DND-41 (cell line): Measurements from ENCODE around the gene TMED10.

Source experiments
- ATAC-seq: fragments of 200-7000 bp; cut with Tn5 transposase; 3 replicates; pipeline ENCODE4 v1.9.1; 2021; ENCODE audit warnings: low read depth; ENCODE audit not compliant: insufficient read depth
- DNase-seq: peaks from one replicate; pipeline ENCODE4 v3.0.0-alpha.2; 2020
- H2AFZ ChIP-seq: 2 replicates; pipeline ENCODE4 v1.6.0; 2012; ENCODE audit warnings: low read depth, low read length
- H3K27ac ChIP-seq: 2 replicates; pipeline ENCODE4 v1.5.1; 2012; ENCODE audit warnings: low read length, inconsistent platforms
- H3K27me3 ChIP-seq: fragments of 200-600 bp; sonication (generic); 2 replicates; pipeline ENCODE4 v1.6.0; 2012; ENCODE audit warnings: low read length, mild to moderate bottlenecking, inconsistent platforms; ENCODE audit not compliant: insufficient read depth, poor library complexity
- H3K36me3 ChIP-seq: 2 replicates; pipeline ENCODE4 v1.5.1; 2012; ENCODE audit warnings: low read length, inconsistent platforms; ENCODE audit not compliant: insufficient read depth
- H3K4me1 ChIP-seq: 2 replicates; pipeline ENCODE4 v1.5.1; 2012; ENCODE audit warnings: mild to moderate bottlenecking, low read length; ENCODE audit not compliant: insufficient read depth
- H3K4me2 ChIP-seq: 2 replicates; pipeline ENCODE4 v1.6.0; 2012; ENCODE audit warnings: mild to moderate bottlenecking, moderate library complexity, low read length, inconsistent platforms; ENCODE audit not compliant: insufficient read depth
- H3K4me3 ChIP-seq, 2 experiments: fragments of 200-600 bp in 1 of 2; shearing (Covaris generic) in 1 of 2; 2 replicates each; pipeline ENCODE4 v1.5.1; 2012 to 2016; ENCODE audit warnings: inconsistent platforms in 2 of 2, low read length in 2 of 2, mild to moderate bottlenecking in 2 of 2, low read depth in 1 of 2, moderate library complexity in 1 of 2
- H3K79me2 ChIP-seq: 2 replicates; pipeline ENCODE4 v1.6.0; 2012; ENCODE audit warnings: low read length, inconsistent platforms; ENCODE audit not compliant: insufficient read depth
- H3K9ac ChIP-seq: 2 replicates; pipeline ENCODE4 v1.6.0; 2012; ENCODE audit warnings: low read depth, mild to moderate bottlenecking, inconsistent platforms, low read length, moderate library complexity
- H3K9me3 ChIP-seq: 2 replicates; pipeline ENCODE4 v1.5.1; 2012; ENCODE audit warnings: low read length, moderate library complexity, mild to moderate bottlenecking, inconsistent platforms; ENCODE audit not compliant: insufficient read depth, severe bottlenecking
- H4K20me1 ChIP-seq: 2 replicates; pipeline ENCODE4 v1.6.0; 2012; ENCODE audit warnings: low read length; ENCODE audit not compliant: insufficient read depth
- CTCF ChIP-seq: IDR thresholded peaks from 2 replicates; pipeline ENCODE4 v1.5.1; 2012; ENCODE audit warnings: borderline replicate concordance, low read length, moderate library complexity, mild to moderate bottlenecking; ENCODE audit not compliant: poor library complexity, severe bottlenecking; ENCODE audit errors: extremely low read depth
- EZH2 ChIP-seq: IDR thresholded peaks from 3 replicates; pipeline ENCODE4 v1.6.1; 2012; ENCODE audit warnings: borderline replicate concordance, low read depth, mild to moderate bottlenecking, moderate library complexity, low read length, inconsistent platforms; ENCODE audit not compliant: severe bottlenecking

Gene TMED10

DNA sequence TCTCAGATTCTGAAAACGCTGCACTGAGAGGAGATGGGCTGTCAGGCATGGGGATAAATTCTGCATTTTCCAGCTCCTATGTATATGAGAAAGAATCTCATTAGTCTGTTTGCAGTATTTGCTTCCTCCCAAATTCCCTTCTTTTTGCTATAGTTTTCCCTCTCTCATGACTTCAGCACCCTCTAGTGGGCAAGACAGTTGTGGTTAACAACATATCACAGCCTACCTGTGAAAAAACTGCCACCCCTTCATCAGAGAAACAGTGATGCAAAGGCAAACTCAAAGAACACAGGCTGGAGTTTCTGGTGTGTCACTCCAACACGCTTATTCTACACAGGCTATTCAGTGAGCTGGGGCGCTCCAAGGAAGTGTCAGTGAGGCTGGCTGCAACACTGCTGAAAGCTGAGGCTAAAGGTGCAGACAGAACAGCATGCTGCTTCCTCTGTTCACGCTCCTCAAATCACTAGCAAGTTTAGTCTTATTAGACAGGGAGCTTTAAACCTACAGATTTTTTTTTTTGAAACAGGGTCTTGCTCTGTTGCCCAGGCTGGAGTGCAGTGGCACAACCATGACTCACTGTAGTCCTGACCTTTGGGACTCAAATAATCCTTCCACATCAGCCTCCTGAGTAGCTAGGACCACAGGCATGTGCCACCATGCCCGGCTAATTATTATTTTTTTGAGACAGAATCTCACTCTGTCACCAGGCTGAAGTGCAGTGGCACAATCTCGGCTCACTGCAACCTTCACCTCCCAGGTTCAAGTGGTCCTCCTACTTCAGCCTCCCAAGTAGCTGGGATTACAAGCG, 87.6 kb downstream of the TMED10 start:
- H3K27me3 ChIP-seq, result no peaks in the 10 kb centered on the region
- peak; percentile 79 for ATAC-seq
- no peaks in the 10 kb centered on the region for H4K20me1 ChIP-seq
- peaks cover 74% of the 10 kb centered on the region for H3K36me3 ChIP-seq
- H3K4me1 ChIP-seq, result no peaks in the 10 kb centered on the region
- H3K9ac ChIP-seq, result no peak overlapping the region
- H3K4me3 ChIP-seq, result no peak overlapping the region
- no peak overlapping the region for H2AFZ ChIP-seq
- peak; percentile 45 for DNase-seq
- no peak for TF ChIP-seq EZH2
- peak; percentile 80 for TF ChIP-seq CTCF
- H3K4me2 ChIP-seq, result no peak overlapping the region
- no peak overlapping the region for H3K27ac ChIP-seq
- no peaks in the 10 kb centered on the region for H3K9me3 ChIP-seq
- no peaks in the 10 kb centered on the region for H3K79me2 ChIP-seq

GRCh38 chr14:75088153-75088552, 88.3 kb downstream of the TMED10 start:
- Histone ChIP-seq H3K27me3 (no peaks in the 10 kb centered on the region), H2AFZ (no peak overlapping the region), H3K4me2 (no peak overlapping the region), H3K27ac (no peak overlapping the region), H4K20me1 (no peaks in the 10 kb centered on the region), H3K36me3 (peaks cover 76% of the 10 kb centered on the region), H3K4me1 (no peaks in the 10 kb centered on the region), H3K79me2 (no peaks in the 10 kb centered on the region), H3K9me3 (no peaks in the 10 kb centered on the region), H3K9ac (no peak overlapping the region), H3K4me3 (no peak overlapping the region)
- no peak for ATAC-seq
- no peak for DNase-seq
- TF ChIP-seq EZH2 (no peak), CTCF (no peak)

GRCh38 chr14:75084513-75084912, 91.9 kb downstream of the TMED10 start:
- H2AFZ ChIP-seq, result no peak overlapping the region
- peaks cover 69% of the 10 kb centered on the region for H3K36me3 ChIP-seq
- H3K4me3 ChIP-seq, result no peak overlapping the region
- no peaks in the 10 kb centered on the region for H3K4me1 ChIP-seq
- no peaks in the 10 kb centered on the region for H3K79me2 ChIP-seq
- no peak for ATAC-seq
- TF ChIP-seq EZH2 (no peak), CTCF (peak; percentile 9)
- no peak for DNase-seq
- H3K27me3 ChIP-seq, result no peaks in the 10 kb centered on the region
- no peak overlapping the region for H3K4me2 ChIP-seq
- no peak overlapping the region for H3K9ac ChIP-seq
- no peaks in the 10 kb centered on the region for H3K9me3 ChIP-seq
- no peak overlapping the region for H3K27ac ChIP-seq
- H4K20me1 ChIP-seq, result no peaks in the 10 kb centered on the region

GRCh38 chr14:75083271-75083670, 93.1 kb downstream of the TMED10 start:
- no peak overlapping the region for H3K4me2 ChIP-seq
- H4K20me1 ChIP-seq, result no peaks in the 10 kb centered on the region
- no peaks in the 10 kb centered on the region for H3K9me3 ChIP-seq
- no peak overlapping the region for H2AFZ ChIP-seq
- DNase-seq (no peak), ATAC-seq (no peak)
- no peaks in the 10 kb centered on the region for H3K79me2 ChIP-seq
- H3K27me3 ChIP-seq, result no peaks in the 10 kb centered on the region
- TF ChIP-seq EZH2 (no peak), CTCF (no peak)
- no peaks in the 10 kb centered on the region for H3K4me1 ChIP-seq
- no peak overlapping the region for H3K27ac ChIP-seq
- peaks cover 62% of the 10 kb centered on the region for H3K36me3 ChIP-seq
- no peak overlapping the region for H3K9ac ChIP-seq
- H3K4me3 ChIP-seq, result no peak overlapping the region
